ENCODE data around the gene REM2.

REM2 gene

DNA sequence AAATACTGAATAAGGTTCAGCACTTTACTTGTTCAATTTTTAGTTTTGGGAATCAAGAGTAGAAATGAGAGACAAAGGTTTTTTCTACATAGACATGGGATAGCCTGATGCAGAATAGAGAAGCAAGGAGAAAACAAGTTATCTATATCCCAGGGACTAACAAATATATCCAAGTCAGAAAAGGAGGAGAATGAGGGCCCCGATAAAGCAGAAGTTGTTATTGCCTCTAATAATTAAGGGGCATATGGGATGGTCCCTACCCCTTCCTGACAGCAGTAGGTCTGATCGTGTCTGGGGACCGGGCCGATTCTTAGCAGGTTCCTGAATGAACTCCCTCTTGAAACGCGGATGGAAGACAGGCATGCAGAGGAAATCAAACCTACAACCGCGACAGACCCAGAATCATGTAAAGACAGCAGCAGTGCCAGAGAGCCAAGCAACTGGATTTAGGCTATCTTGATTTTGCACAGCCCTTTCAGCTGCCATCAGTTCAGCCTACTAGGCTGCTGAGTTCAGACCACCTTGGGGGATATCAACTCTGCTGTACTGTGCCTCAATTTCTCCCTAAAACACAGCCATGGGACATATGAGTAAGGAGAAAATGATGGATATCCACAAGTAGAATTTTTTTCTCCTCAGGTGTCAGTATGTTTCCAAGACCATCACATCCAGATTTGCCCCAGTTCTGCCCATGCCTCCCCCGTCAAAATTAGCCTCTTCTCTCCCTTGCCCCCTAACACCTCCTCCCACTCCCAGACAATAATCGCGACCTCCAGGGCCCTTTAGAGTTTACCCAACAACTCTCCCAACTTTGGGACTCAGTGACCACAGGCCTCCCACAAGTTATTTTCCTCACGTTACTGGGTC lies 45.4 kb downstream of the REM2 start:
- Histone ChIP-seq H3K27ac (ENCODE audit: low read length) (peak overlapping the region; percentile 67), H3K36me3 (replicated peaks; ENCODE audit: low read depth, low read length) (peaks cover 24% of the 10 kb centered on the region), H4K20me1 (ENCODE audit: insufficient read depth, low read length) (no peaks in the 10 kb centered on the region), H3K27me3 (ENCODE audit: low read depth, low read length) (no peaks in the 10 kb centered on the region), H3K79me2 (ENCODE audit: low read length) (peaks cover 29% of the 10 kb centered on the region), H3K4me2 (ENCODE audit: low read length) (peak overlapping the region; percentile 90), H3K9me3 (ENCODE audit: insufficient read depth, low read length) (no peaks in the 10 kb centered on the region), H2AFZ (ENCODE audit: low read depth, low read length) (peak overlapping the region; percentile 67), H3K4me3 (ENCODE audit: low read length) (peak overlapping the region; percentile 94), H3K4me1 (ENCODE audit: low read length) (peaks cover 20% of the 10 kb centered on the region), H3K9ac (ENCODE audit: low read length) (peak overlapping the region; percentile 92)
- TF ChIP-seq, protein P1, sequence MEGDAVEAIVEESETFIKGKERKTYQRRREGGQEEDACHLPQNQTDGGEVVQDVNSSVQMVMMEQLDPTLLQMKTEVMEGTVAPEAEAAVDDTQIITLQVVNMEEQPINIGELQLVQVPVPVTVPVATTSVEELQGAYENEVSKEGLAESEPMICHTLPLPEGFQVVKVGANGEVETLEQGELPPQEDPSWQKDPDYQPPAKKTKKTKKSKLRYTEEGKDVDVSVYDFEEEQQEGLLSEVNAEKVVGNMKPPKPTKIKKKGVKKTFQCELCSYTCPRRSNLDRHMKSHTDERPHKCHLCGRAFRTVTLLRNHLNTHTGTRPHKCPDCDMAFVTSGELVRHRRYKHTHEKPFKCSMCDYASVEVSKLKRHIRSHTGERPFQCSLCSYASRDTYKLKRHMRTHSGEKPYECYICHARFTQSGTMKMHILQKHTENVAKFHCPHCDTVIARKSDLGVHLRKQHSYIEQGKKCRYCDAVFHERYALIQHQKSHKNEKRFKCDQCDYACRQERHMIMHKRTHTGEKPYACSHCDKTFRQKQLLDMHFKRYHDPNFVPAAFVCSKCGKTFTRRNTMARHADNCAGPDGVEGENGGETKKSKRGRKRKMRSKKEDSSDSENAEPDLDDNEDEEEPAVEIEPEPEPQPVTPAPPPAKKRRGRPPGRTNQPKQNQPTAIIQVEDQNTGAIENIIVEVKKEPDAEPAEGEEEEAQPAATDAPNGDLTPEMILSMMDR (IDR thresholded peaks at IDR 0.05; ENCODE audit: low read depth, low read length): no peak
- TF ChIP-seq EZH2phosphoT487 (IDR thresholded peaks at IDR 0.05; ENCODE audit: low read depth): no peak

DNA sequence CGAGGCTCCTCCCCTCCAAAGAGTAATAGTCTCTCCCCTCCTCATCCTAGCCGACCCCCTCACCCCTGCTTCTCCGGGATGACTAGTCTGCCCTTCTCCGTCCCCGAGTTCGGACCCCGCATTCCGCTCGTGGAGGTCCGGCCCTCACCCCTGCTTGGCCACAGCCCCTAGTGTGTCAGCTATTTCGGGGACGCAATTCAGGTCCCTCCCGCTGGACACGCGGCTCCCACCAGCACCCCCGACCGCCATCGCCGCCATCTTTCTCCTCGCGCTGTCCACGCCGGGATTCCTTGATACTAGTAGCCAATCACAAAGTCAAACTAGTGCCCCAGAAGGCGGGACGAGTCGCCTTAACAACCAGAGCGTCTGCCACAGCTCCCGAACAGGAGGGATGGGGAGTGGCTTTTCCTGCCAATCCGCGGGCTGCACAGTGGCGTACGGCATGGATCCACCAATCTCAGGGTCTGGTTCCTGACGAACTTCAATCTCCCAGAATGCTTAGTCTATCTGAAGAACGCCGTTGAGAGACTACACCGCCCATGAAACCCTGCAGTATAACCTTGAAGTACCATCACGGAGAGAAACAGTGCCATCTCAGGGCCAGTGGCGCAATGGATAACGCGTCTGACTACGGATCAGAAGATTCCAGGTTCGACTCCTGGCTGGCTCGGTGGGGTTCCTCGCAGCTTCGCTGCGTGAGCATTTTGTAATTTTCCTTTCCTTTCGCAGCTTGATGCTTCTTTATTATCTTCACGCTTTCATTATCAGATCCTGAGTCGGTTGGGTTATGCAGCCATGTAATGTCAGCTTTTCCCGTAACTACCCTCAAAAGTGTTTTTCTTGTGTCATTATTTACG lies 46.3 kb downstream of the REM2 start, which contains the start of gene PRMT5:
PRMT5 (minus strand) TSS at position 273 of the 857 bp plus-strand sequence; CDS start at position 258, 15 bp downstream.
- H3K27me3 ChIP-seq (ENCODE audit: low read depth, low read length): no peaks in the 10 kb centered on the region
- no peaks in the 10 kb centered on the region for H3K9me3 ChIP-seq (ENCODE audit: insufficient read depth, low read length)
- H4K20me1 ChIP-seq (ENCODE audit: insufficient read depth, low read length): no peaks in the 10 kb centered on the region
- H3K36me3 ChIP-seq (replicated peaks; ENCODE audit: low read depth, low read length): peaks cover 17% of the 10 kb centered on the region
- peaks cover 29% of the 10 kb centered on the region for H3K79me2 ChIP-seq (ENCODE audit: low read length)
- H3K4me1 ChIP-seq (ENCODE audit: low read length): peaks cover 20% of the 10 kb centered on the region
- H3K4me3 ChIP-seq (ENCODE audit: low read length): peak within 1 kb of the TSS; percentile 94
- H3K4me2 ChIP-seq (ENCODE audit: low read length): peak within 1 kb of the TSS; percentile 90
- TF ChIP-seq, protein P1 (IDR thresholded peaks at IDR 0.05; ENCODE audit: low read depth, low read length): no peak
- TF ChIP-seq EZH2phosphoT487 (IDR thresholded peaks at IDR 0.05; ENCODE audit: low read depth): no peak
- H3K27ac ChIP-seq (ENCODE audit: low read length): peak within 1 kb of the TSS; percentile 67
- H3K9ac ChIP-seq (ENCODE audit: low read length): peak within 1 kb of the TSS; percentile 92
- H2AFZ ChIP-seq (ENCODE audit: low read depth, low read length): peak within 1 kb of the TSS; percentile 72

DNA sequence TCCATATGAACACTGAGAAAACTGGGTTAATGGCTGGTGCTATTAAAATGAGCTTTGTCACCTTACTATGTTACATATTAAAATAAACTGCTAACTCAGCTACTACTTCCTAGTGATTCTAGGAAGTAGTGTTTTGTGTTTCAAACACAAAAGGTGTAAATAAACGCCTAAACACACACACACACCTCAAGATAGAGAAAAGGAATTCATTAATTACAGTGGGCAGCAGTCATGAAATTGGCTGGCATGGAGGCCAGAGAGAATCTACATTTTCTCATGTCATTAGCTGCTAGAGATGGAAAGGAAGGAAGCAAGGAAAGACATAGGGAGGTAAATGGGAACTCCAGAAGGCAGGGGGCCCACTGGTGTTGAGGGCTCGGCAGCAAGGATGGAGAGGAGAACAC lies 46.9 kb downstream of the REM2 start:
- H3K9ac ChIP-seq (ENCODE audit: low read length): peak overlapping the region; percentile 92
- no peak for TF ChIP-seq EZH2phosphoT487 (IDR thresholded peaks at IDR 0.05; ENCODE audit: low read depth)
- H3K27me3 ChIP-seq (ENCODE audit: low read depth, low read length): no peaks in the 10 kb centered on the region
- H3K79me2 ChIP-seq (ENCODE audit: low read length): peaks cover 29% of the 10 kb centered on the region
- peak overlapping the region; percentile 72; the same call in 1 of the 2 replicates for H2AFZ ChIP-seq (ENCODE audit: low read depth, low read length)
- H3K4me1 ChIP-seq (ENCODE audit: low read length): peaks cover 20% of the 10 kb centered on the region
- H3K4me2 ChIP-seq (ENCODE audit: low read length): peak overlapping the region; percentile 90
- peak overlapping the region; percentile 67 for H3K27ac ChIP-seq (ENCODE audit: low read length)
- peak overlapping the region; percentile 94 for H3K4me3 ChIP-seq (ENCODE audit: low read length)
- no peaks in the 10 kb centered on the region for H3K9me3 ChIP-seq (ENCODE audit: insufficient read depth, low read length)
- no peaks in the 10 kb centered on the region for H4K20me1 ChIP-seq (ENCODE audit: insufficient read depth, low read length)
- H3K36me3 ChIP-seq (replicated peaks; ENCODE audit: low read depth, low read length): peaks cover 12% of the 10 kb centered on the region

DNA sequence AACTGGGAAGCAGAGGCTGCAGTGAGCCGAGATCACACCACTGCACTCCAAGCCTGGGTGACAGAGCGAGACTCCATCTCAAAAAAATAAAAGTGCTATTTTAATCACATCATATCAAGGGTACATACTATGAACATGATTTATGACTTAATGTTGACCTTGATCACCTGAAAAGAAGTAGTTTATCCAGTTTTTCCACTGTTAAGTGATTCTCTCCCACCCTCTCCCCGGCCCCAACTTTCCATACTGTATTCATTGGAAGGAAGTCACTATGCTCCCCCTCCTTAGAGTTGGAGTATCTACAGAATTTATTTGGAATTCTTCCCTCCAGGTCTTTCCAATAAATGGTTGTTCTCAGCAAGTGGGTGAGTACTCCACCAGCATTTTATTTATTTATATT lies 49.1 kb downstream of the REM2 start:
- Histone ChIP-seq H3K9ac (ENCODE audit: low read length) (no peak overlapping the region), H3K4me2 (ENCODE audit: low read length) (no peak overlapping the region), H3K27me3 (ENCODE audit: low read depth, low read length) (no peaks in the 10 kb centered on the region), H3K4me3 (ENCODE audit: low read length) (no peak overlapping the region), H3K9me3 (ENCODE audit: insufficient read depth, low read length) (no peaks in the 10 kb centered on the region), H3K4me1 (ENCODE audit: low read length) (peaks cover 20% of the 10 kb centered on the region), H3K36me3 (replicated peaks; ENCODE audit: low read depth, low read length) (no peaks in the 10 kb centered on the region), H3K79me2 (ENCODE audit: low read length) (peaks cover 20% of the 10 kb centered on the region), H4K20me1 (ENCODE audit: insufficient read depth, low read length) (no peaks in the 10 kb centered on the region), H3K27ac (ENCODE audit: low read length) (no peak overlapping the region), H2AFZ (ENCODE audit: low read depth, low read length) (no peak overlapping the region)
- no peak for TF ChIP-seq EZH2phosphoT487 (IDR thresholded peaks at IDR 0.05; ENCODE audit: low read depth)
- TF ChIP-seq, protein P1 (IDR thresholded peaks at IDR 0.05; ENCODE audit: low read depth, low read length): no peak
